Glutamatergic neuron (in vitro differentiated cells): ENCODE measurements around the gene SOX5. TPM values are rescaled to one million over a fixed set of nuclear protein-coding genes. Genes with fewer than 3 reads are reported as not detected.

Experiments used
- DNase-seq: peaks from one replicate; pipeline ENCODE4 v3.0.0; 2022
- H3K27ac Mint-ChIP-seq: one replicate; pipeline ENCODE4 v1.8.0; 2020; ENCODE audit warnings: mild to moderate bottlenecking, mixed read lengths, inconsistent platforms; ENCODE audit not compliant: unreplicated experiment
- H3K27me3 Mint-ChIP-seq: one replicate; pipeline ENCODE4 v1.8.0; 2020; ENCODE audit warnings: mild to moderate bottlenecking, moderate library complexity, mixed read lengths, inconsistent platforms; ENCODE audit not compliant: unreplicated experiment
- H3K36me3 Mint-ChIP-seq: one replicate; pipeline ENCODE4 v1.8.0; 2020; ENCODE audit warnings: mild to moderate bottlenecking, mixed read lengths, inconsistent platforms; ENCODE audit not compliant: unreplicated experiment
- H3K4me1 Mint-ChIP-seq: one replicate; pipeline ENCODE4 v1.8.0; 2020; ENCODE audit warnings: mild to moderate bottlenecking, low read depth, mixed read lengths, inconsistent platforms; ENCODE audit not compliant: unreplicated experiment
- H3K4me3 Mint-ChIP-seq: one replicate; pipeline ENCODE4 v1.8.0; 2020; ENCODE audit warnings: mild to moderate bottlenecking, mixed read lengths, inconsistent platforms; ENCODE audit not compliant: unreplicated experiment
- H3K9me3 Mint-ChIP-seq: one replicate; pipeline ENCODE4 v1.8.0; 2020; ENCODE audit warnings: mild to moderate bottlenecking, moderate library complexity, mixed read lengths, inconsistent platforms; ENCODE audit not compliant: unreplicated experiment
- total RNA-seq: library from RNA; stranded (reverse); fragmentation: NEBNext Ultra II Directional; extraction: Animal tissue kit (Norgen Biotek cat#: 25700); gene quantifications from one replicate; pipeline ENCODE4 v1.2.1, GENCODE V29; 2021; ENCODE audit not compliant: unreplicated experiment
- TF ChIP-seq, protein P1 (sequence below): fragments of 200-600 bp; sonication (generic); IDR thresholded peaks from one replicate; pipeline ENCODE4 v1.5.0; 2021; ENCODE audit not compliant: partially characterized antibody, unreplicated experiment

SOX5 gene
- total RNA-seq, 1 donor from 2014 or later: 118 TPM

DNA sequence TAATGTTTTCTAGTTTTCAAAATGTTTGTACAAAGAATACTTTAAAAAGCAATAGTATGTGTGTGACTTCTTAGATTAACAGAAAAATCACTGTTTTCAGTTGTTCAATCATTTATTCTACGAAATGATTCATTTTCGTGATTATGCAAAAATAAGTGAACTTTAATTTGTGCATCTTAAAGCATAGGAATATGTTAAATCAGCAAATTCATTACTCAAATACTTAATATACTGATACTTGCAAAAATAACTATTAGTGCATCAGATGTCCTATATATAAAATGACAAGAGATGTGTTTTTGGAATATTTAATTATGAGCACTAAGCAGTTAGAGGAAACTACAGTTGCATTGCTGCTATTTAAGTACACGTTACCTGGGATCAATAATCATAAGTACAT lies 11.0 kb downstream of the SOX5 start:
- no peaks in the 10 kb centered on the region for H3K9me3 Mint-ChIP-seq
- no peaks in the 10 kb centered on the region for H3K36me3 Mint-ChIP-seq
- TF ChIP-seq, protein P1, sequence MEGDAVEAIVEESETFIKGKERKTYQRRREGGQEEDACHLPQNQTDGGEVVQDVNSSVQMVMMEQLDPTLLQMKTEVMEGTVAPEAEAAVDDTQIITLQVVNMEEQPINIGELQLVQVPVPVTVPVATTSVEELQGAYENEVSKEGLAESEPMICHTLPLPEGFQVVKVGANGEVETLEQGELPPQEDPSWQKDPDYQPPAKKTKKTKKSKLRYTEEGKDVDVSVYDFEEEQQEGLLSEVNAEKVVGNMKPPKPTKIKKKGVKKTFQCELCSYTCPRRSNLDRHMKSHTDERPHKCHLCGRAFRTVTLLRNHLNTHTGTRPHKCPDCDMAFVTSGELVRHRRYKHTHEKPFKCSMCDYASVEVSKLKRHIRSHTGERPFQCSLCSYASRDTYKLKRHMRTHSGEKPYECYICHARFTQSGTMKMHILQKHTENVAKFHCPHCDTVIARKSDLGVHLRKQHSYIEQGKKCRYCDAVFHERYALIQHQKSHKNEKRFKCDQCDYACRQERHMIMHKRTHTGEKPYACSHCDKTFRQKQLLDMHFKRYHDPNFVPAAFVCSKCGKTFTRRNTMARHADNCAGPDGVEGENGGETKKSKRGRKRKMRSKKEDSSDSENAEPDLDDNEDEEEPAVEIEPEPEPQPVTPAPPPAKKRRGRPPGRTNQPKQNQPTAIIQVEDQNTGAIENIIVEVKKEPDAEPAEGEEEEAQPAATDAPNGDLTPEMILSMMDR: no peak
- no peaks in the 10 kb centered on the region for H3K27me3 Mint-ChIP-seq
- H3K27ac Mint-ChIP-seq: no peak overlapping the region
- H3K4me1 Mint-ChIP-seq: peaks cover 28% of the 10 kb centered on the region
- DNase-seq: no peak
- no peak overlapping the region for H3K4me3 Mint-ChIP-seq

DNA sequence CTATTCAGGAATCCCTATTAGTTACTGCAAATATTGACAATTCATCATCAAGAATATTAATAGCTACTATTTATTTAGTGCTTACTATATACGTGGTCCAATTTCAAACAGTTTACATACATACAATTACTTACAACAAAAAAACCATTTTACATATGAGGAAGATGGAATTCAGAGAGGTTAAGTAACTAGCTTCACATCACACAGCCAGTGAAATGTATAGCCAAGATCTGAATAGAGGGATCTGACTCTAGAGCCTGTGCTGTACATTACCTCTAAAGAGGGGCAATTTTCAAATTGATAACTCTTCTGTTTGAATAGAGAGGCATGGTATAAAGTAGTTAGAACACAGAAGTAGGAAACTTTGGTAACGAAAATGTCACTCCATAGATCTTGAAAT lies 18.3 kb downstream of the SOX5 start:
- H3K9me3 Mint-ChIP-seq: peaks cover 1% of the 10 kb centered on the region
- H3K27me3 Mint-ChIP-seq: no peaks in the 10 kb centered on the region
- no peak overlapping the region for H3K27ac Mint-ChIP-seq

DNA sequence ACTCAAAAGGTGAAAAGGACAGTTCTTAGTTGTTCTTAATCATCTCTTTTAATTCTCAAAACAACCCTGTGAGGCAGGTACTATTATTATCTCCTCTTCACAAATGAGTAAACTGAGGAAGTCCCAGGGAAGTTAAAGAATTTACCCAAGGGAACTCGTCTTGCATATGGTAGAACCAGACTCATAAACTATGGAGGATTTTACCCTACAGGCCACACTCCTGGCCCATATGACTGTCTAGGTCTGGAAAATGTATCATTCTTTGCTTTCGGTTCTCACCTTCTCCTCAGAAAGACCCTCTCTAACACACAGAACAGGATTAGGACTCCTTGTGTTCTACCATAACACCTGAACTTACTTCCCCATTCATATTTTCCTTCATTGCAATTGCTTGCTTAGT lies 18.9 kb downstream of the SOX5 start:
- no peaks in the 10 kb centered on the region for H3K27me3 Mint-ChIP-seq
- no peaks in the 10 kb centered on the region for H3K36me3 Mint-ChIP-seq
- peaks cover 1% of the 10 kb centered on the region for H3K9me3 Mint-ChIP-seq
- no peak for DNase-seq
- peaks cover 27% of the 10 kb centered on the region for H3K4me1 Mint-ChIP-seq
- no peak overlapping the region for H3K27ac Mint-ChIP-seq
- no peak overlapping the region for H3K4me3 Mint-ChIP-seq
- TF ChIP-seq, protein P1: no peak

More for the DNA sequence above, 18.3 kb downstream of the SOX5 start:
- Mint-ChIP-seq H3K4me1 (peaks cover 24% of the 10 kb centered on the region), H3K4me3 (no peak overlapping the region), H3K36me3 (no peaks in the 10 kb centered on the region)
- TF ChIP-seq, protein P1: no peak
- no peak for DNase-seq

DNA sequence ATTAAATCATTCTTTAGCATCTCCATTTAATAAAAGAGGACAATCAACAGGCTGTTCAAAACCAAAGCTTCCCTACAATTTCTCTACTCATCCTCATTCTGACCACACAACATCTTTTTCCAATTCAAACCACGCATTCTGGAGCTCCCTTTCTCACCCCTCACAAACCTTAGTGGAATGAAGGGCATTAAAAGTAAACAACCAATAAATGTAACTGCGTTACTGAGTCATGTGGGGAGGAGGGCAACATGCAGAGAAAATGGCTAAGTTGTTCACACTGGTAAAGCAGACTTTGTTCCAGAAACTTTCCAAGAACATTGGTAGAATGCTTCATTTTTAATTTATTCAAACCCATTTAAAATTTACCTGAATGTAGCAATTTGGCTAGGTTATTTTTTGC lies 19.6 kb downstream of the SOX5 start:
- no peak for DNase-seq
- no peaks in the 10 kb centered on the region for H3K27me3 Mint-ChIP-seq
- no peak overlapping the region for H3K4me3 Mint-ChIP-seq
- H3K4me1 Mint-ChIP-seq: peaks cover 23% of the 10 kb centered on the region
- no peak overlapping the region for H3K27ac Mint-ChIP-seq
- H3K36me3 Mint-ChIP-seq: no peaks in the 10 kb centered on the region
- TF ChIP-seq, protein P1: no peak
- H3K9me3 Mint-ChIP-seq: peaks cover 1% of the 10 kb centered on the region

DNA sequence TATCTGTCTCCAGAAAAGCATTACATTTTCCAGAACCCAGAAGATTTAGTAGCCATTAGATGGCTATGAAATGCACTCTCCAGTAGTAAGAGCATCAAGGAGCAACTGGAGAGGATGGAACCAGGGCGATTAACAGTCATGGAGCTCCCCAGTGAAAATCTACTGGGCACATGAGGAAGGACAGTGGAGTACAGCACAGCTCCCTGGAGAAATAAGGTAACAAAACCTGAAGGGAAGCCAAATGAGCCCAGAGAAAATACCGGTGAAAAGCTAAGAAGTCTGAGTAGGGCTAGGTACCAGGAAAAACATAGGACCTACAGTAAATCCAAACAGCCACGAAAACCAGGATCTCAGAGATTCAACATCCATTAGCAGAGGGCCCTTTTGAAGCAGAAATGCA lies 21.6 kb downstream of the SOX5 start:
- Mint-ChIP-seq H3K27me3 (no peaks in the 10 kb centered on the region), H3K36me3 (no peaks in the 10 kb centered on the region), H3K4me1 (peaks cover 21% of the 10 kb centered on the region), H3K27ac (no peak overlapping the region), H3K9me3 (no peaks in the 10 kb centered on the region), H3K4me3 (no peak overlapping the region)
- DNase-seq: no peak
- TF ChIP-seq, protein P1: no peak
